GM12878 (cell line): ENCODE data around the gene FBRSL1. TPM values are rescaled to one million over a fixed set of nuclear protein-coding genes. Genes with fewer than 3 reads are reported as not detected.

ENCODE experiments used
- ATAC-seq: fragments of 200-7000 bp; cut with Tn5 transposase; 3 replicates; pipeline ENCODE4 v1.9.1; 2020; ENCODE audit warnings: mild to moderate bottlenecking, moderate library complexity
- BruUV-seq: library from RNA; stranded (reverse); fragments of 400-500 nt; replicated peaks from 2 replicates; lab custom pipeline; 2021; lab: Mats Ljungman, UMichigan
- CTCF ChIA-PET: fragments of 300-600 bp; sonication (Branson Sonifier 250); formaldehyde crosslinking; extraction: SDS; loops from one replicate; lab custom pipeline; 2021; ENCODE audit warnings: inconsistent platforms; lab: Yijun Ruan, JAX
- POLR2A ChIA-PET: fragments of 350-600 bp; formaldehyde crosslinking; extraction: SDS; loops from one replicate; lab custom pipeline; 2021; ENCODE audit warnings: inconsistent platforms; lab: Charles Lee
- RAD21 ChIA-PET: fragments of 300-600 bp; sonication (Branson Sonifier 250); formaldehyde crosslinking; loops from one replicate; lab custom pipeline; 2023; ENCODE audit warnings: antibody characterized with exemption; ENCODE audit not compliant: unreplicated experiment; lab: Charles Lee
- SMC1A ChIA-PET: fragments of 300-600 bp; sonication (Branson Sonifier 250); formaldehyde crosslinking; loops from one replicate; lab custom pipeline; 2023; ENCODE audit not compliant: unreplicated experiment, uncharacterized antibody; lab: Charles Lee
- DNase-seq: peaks from one replicate; pipeline ENCODE4 v3.0.0-alpha.2; 2011; ENCODE audit warnings: low read depth, low spot score
- FAIRE-seq: peaks from 3 replicates; lab custom pipeline; 2011; peaks lifted over from hg19 to GRCh38; lab: Jason Lieb, UNC
- H2AFZ ChIP-seq: 2 replicates; pipeline ENCODE4 v1.6.0; 2011; ENCODE audit warnings: low read depth, low read length, control low read depth; ENCODE audit not compliant: control insufficient read depth
- H3K27ac ChIP-seq: 2 replicates; pipeline ENCODE4 v1.5.1; 2011; ENCODE audit warnings: control low read depth; ENCODE audit not compliant: control insufficient read depth, insufficient read depth
- H3K27me3 ChIP-seq, 2 experiments: replicated peaks in 1 of 2; 2 replicates each; pipeline versions ENCODE4 v1.6.0 to v1.6.1; 2011; ENCODE audit warnings: low read length in 1 of 2; ENCODE audit not compliant: control insufficient read depth in 2 of 2, insufficient read depth in 2 of 2
- H3K36me3 ChIP-seq, 2 experiments: 2 replicates each; pipeline ENCODE4 v1.5.1; 2011; ENCODE audit warnings: low read length in 1 of 2; ENCODE audit not compliant: control insufficient read depth in 2 of 2, insufficient read depth in 2 of 2
- H3K4me1 ChIP-seq: 2 replicates; pipeline ENCODE4 v1.6.1; 2011; ENCODE audit warnings: mild to moderate bottlenecking, low read length, moderate library complexity, mixed read lengths; ENCODE audit not compliant: control insufficient read depth, insufficient read depth
- H3K4me2 ChIP-seq: 2 replicates; pipeline ENCODE4 v1.6.0; 2011; ENCODE audit warnings: control low read depth; ENCODE audit not compliant: control insufficient read depth, insufficient read depth
- H3K4me3 ChIP-seq: fragments of 200-600 bp; sonication (generic); 2 replicates; pipeline ENCODE4 v1.5.1; 2016
- H3K79me2 ChIP-seq: 2 replicates; pipeline ENCODE4 v1.6.0; 2011; ENCODE audit warnings: low read length; ENCODE audit not compliant: control insufficient read depth, insufficient read depth
- H3K9ac ChIP-seq: 2 replicates; pipeline ENCODE4 v1.8.0; 2011; ENCODE audit warnings: low read length, control low read depth, mixed read lengths; ENCODE audit not compliant: control insufficient read depth, insufficient read depth
- H3K9me3 ChIP-seq: replicated peaks from 3 replicates; pipeline ENCODE4 v1.5.1; 2011; ENCODE audit warnings: mild to moderate bottlenecking, low read length; ENCODE audit not compliant: control insufficient read depth, insufficient read depth
- H4K20me1 ChIP-seq: 2 replicates; pipeline ENCODE4 v1.6.0; 2011; ENCODE audit not compliant: control insufficient read depth, insufficient read depth
- CREB1 ChIP-seq: IDR thresholded peaks from 2 replicates; pipeline ENCODE4 v1.6.1; 2012; ENCODE audit warnings: low read depth, mild to moderate bottlenecking, inconsistent platforms
- CREM ChIP-seq: IDR thresholded peaks from 2 replicates; pipeline ENCODE4 v1.6.1; 2014; ENCODE audit warnings: antibody characterized with exemption, low read depth
- HDAC2 ChIP-seq: fragments of 200-600 bp; sonication (generic); IDR thresholded peaks from 2 replicates; pipeline ENCODE4 v1.6.1; 2017
- RAD21 ChIP-seq: IDR thresholded peaks from 2 replicates; pipeline ENCODE4 v1.6.1; 2011; ENCODE audit warnings: mild to moderate bottlenecking, low read depth, low read length, moderate library complexity; ENCODE audit not compliant: insufficient read depth
- SREBF2 ChIP-seq: IDR thresholded peaks from 2 replicates; pipeline ENCODE4 v1.6.1; 2012; ENCODE audit warnings: mild to moderate bottlenecking, low read length
- USF2 ChIP-seq: IDR thresholded peaks from 2 replicates; pipeline ENCODE4 v1.6.1; 2011; ENCODE audit warnings: low read depth, low read length, improper control_type of control experiment, borderline replicate concordance
- WGBS: methylation state at CpG from one replicate; pipeline ENCODE4 v1.1.6; 2016; ENCODE audit warnings: low lambda C conversion rate; ENCODE audit not compliant: insufficient replicate concordance, insufficient coverage; ENCODE audit errors: missing lambda C conversion rate; 5-methylcytosine and 5-hydroxymethylcytosine counted together
- in situ Hi-C: fragments of 300-500 bp; cut with MboI; formaldehyde crosslinking; loops from 9 replicates; pipeline ENCODE4 v1.14.3; 2018; ENCODE audit warnings: mixed read lengths
- intact Hi-C: fragments of 100-400 bp; cut with micrococcal nuclease; formaldehyde crosslinking; loops from one replicate; pipeline ENCODE4 v1.14.2; 2022; ENCODE audit not compliant: unreplicated experiment
- polyA plus RNA-seq, 11 experiments: library from polyadenylated mRNA; depleted of rRNA in 4 of 11; unstranded in 6 of 11; stranded (reverse) in 5 of 11; fragments of >200 nt; fragmentation: Nextera tagmentation in 4 of 11; fragmentation: Illumina TruSeq in 1 of 11; extraction: Ambion mirVana in 4 of 11; extraction: Trizol in 1 of 11; gene quantifications; 1 replicate in 1 of 11; 2 replicates in 10 of 11; pipeline versions ENCODE4 v1.2.1 to v1.2.3, GENCODE V29; 2011 to 2016; ENCODE audit warnings: inconsistent platforms in 2 of 11, missing spikeins in 2 of 11, low read depth in 1 of 11
- total RNA-seq, 4 experiments: library from RNA; depleted of rRNA in 3 of 4; stranded (reverse); fragments of >200 nt in 3 of 4; fragmentation: Illumina TruSeq in 1 of 4; extraction: Trizol in 1 of 4; gene quantifications; 2 replicates each; pipeline versions ENCODE4 v1.2.1 to v1.2.3, GENCODE V29; 2013 to 2021

The FBRSL1 gene
- total and polyA plus RNA-seq, 10 of the 15 experiments (the other 5 are each of a cell fraction or from before 2014, with no cell fraction given), result 0.19 to 55.1 (median 4.1) TPM

- 0 out of 2 replicates have a peak, but pooled peaks have one; percentile 37 for TF ChIP-seq CREM
- TF ChIP-seq HDAC2, result no peak
- TF ChIP-seq SREBF2, result no peak
- peak; percentile 54; the same call in 1 of the 2 replicates for TF ChIP-seq CREB1
- TF ChIP-seq RAD21, result no peak
- no peak for TF ChIP-seq USF2
- WGBS, result 37% methylated on average over 30 of the region's 31 CpGs
- in situ Hi-C loops, result no loop called here
- ATAC-seq, result peak; percentile 74
- H2AFZ ChIP-seq, result peak overlapping the region; percentile 38; the same call in 1 of the 2 replicates
- no peaks in the 10 kb centered on the region for H3K9me3 ChIP-seq
- ChIA-PET POLR2A (no interaction called here), RAD21 (interaction anchor here (1.1 kb wide), 1 partner anchor 67 kb away, joined by 4 read pairs; no protein-coding TSS in a partner anchor), SMC1A (interaction anchor here (0.9 kb wide), 1 partner anchor 113 kb away, joined by 4 read pairs; no protein-coding TSS in a partner anchor), CTCF (no interaction called here)
- H3K27ac ChIP-seq, result no peak overlapping the region
- peak overlapping the region; percentile 20; the same call in 1 of the 2 replicates for H3K4me2 ChIP-seq
- FAIRE-seq, result no peak
- BruUV-seq, result no TSS peak
- H3K36me3 ChIP-seq, result no peaks in the 10 kb centered on the region
- intact Hi-C loops, result no loop called here
- H4K20me1 ChIP-seq, result no peaks in the 10 kb centered on the region
- H3K4me3 ChIP-seq, result no peak overlapping the region
- DNase-seq, result no peak
- H3K27me3 ChIP-seq, result no peaks in the 10 kb centered on the region
- no peak overlapping the region for H3K9ac ChIP-seq
- H3K4me1 ChIP-seq, result peaks cover 1% of the 10 kb centered on the region
- H3K79me2 ChIP-seq, result no peaks in the 10 kb centered on the region
Observed at GRCh38 chr12:132481771-132482745, 7.9 kb upstream of the FBRSL1 start.
